ENCODE data around the gene CARS2.

DNA sequence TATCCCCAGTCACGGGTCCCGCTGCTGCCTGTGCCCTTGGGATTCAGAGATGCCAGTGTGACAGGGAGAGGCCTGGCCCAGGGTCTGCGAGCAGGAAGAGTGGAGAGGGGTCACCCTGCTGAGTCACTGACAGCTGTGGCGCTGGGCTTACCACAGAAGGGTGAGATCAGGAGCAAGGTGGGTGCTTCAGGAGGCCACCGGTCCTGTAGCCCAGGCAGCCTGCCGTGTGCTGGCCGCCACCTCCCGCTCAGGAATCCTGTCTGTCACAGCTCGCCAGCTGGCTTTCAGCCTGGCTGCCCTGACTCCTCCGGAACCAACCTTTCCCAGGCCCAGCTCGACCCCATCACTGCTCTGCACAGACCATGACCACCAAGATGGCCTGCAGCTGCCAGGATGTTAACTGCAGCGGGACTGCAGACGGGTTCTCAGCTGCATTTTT, 65.3 kb downstream of the CARS2 start:
- TF ChIP-seq CTCF (IDR thresholded peaks at IDR 0.05; ENCODE audit: extremely low read depth in 1 of 2, insufficient read depth in 1 of 2, low read depth in 1 of 2, low read length in 2 of 2) (no peak), POLR2A (IDR thresholded peaks at IDR 0.05; ENCODE audit: low read depth, low read length) (no peak)
